GM18498 (cell line): ENCODE measurements around the gene FLVCR1.

Experiments used
- ATAC-seq: cut with Tn5 transposase; IDR thresholded peaks from one replicate; pipeline ENCODE4 v1.9.1; 2021; ENCODE audit warnings: mild to moderate bottlenecking, moderate library complexity; ENCODE audit not compliant: unreplicated experiment

The FLVCR1 gene

DNA sequence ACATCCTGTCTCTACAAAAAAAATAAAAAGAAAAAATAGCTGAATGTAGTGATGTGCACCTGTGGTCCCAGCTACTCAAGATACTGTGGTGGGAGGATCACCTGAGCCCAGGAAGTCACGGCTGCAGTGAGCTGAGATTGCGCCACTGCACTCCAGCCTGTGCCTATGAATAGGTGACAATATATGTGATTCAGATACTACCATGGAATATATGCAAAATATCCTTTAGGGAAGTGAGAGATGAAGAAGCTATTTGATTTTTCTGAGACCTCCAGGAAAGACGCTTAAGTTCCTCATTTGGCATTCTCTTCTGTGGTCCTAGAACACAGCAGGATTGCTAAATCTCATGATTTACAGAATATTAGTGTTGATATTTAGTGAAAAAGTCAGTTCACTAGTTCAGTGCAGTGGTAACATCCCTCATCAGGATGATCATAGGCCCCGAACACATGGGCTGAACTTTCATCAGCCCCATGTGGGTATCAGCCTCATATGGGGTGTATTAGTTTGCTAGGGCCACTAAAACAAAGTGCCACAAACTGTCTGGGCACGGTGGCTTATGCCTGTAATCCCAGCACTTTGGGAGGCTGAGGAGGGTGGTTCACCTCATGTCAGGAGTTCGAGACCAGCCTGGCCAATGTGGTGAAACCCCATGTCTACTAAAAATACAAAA is 86.3 kb downstream of the FLVCR1 start:
- peak; percentile 55 for ATAC-seq

DNA sequence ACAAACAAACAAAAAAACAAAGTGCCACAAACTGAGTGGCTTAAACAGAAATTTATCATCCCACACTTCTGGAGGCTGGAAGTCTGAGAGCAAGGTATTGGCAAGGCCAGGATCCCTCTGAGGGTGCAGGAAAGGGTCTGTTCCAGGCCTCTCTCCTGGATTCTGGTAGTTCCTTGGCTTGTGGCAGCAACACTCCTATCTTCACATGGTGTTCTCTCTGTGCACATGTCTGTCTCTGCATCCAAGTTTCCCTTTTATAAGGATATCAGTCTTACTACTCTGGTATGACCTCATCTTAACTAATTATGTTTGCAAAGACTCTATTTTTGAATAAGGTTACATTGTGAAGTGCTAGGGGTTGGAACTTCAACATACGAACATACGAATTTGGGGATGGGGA is 87.0 kb downstream of the FLVCR1 start:
- ATAC-seq = no peak

DNA sequence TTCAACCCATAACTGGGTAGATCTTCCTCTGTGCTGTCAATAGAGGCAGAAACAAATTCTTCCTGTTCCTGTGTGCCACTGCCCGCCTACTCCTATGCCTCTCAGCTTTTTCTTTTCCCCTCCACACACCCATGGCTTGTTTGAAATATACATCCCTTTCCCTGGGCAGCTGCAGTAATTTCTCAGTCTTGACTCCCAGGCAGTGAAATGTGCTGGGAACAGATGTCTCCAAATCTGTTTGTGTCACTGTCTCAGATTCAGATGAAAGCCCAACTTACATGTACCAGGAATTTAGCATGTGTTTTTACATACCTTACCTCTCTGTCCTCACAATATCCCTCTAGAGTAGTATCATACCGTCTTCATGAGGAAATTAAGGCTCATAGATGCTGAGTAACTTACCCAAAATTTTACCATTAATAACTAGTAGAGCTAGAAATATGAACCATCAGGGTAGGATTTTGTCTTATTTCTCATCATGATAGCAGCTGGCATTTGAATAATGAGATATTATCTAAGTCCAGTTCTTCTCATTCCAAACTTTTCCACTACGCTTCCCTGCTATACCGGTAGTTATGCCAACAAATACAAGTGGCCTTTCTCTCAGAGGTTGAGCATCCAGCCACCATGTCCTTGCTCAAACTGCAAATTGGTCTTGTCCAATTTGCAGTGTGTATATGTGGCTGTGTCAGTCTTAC is 87.5 kb downstream of the FLVCR1 start:
- no peak for ATAC-seq

GRCh38 chr1:212946872-212947271 is 88.8 kb downstream of the FLVCR1 start:
- ATAC-seq = no peak
